ENCODE data around the gene KLC1. TPM values are rescaled to one million over a fixed set of nuclear protein-coding genes. Genes with fewer than 3 reads are reported as not detected.

Gene KLC1
- total RNA-seq, 1 donor from 2014 or later = 162 TPM

- DNase-seq (ENCODE audit: low spot score) = no peak
These were observed 119.5 kb downstream of the KLC1 start for GRCh38 chr14:103748534-103748857.

- DNase-seq (ENCODE audit: low spot score) = no peak
These were observed 120.4 kb downstream of the KLC1 start for GRCh38 chr14:103749452-103749851.

- no peak for DNase-seq (ENCODE audit: low spot score)
These were observed 120.8 kb downstream of the KLC1 start for GRCh38 chr14:103749860-103750259.

Other genes with a start within 250 kb of the KLC1 start
- gene MARK3, start 243.8 kb upstream of the KLC1 start, total RNA-seq (ENCODE audit: insufficient read depth, low replicate concordance) = 62.1 TPM
- gene CKB, start 106.4 kb upstream of the KLC1 start, total RNA-seq (ENCODE audit: insufficient read depth, low replicate concordance) = 239 TPM
- 9.1 TPM for gene TRMT61A, start 100.0 kb upstream of the KLC1 start, total RNA-seq (ENCODE audit: insufficient read depth, low replicate concordance)
- 30.8 TPM for gene BAG5, start 66.6 kb upstream of the KLC1 start, total RNA-seq (ENCODE audit: insufficient read depth, low replicate concordance)
- gene COA8, start 66.3 kb upstream of the KLC1 start, total RNA-seq (ENCODE audit: insufficient read depth, low replicate concordance) = 29.6 TPM
- gene XRCC3, start 86.2 kb downstream of the KLC1 start, total RNA-seq (ENCODE audit: insufficient read depth, low replicate concordance) = 5.1 TPM
- gene ZFYVE21, start 86.6 kb downstream of the KLC1 start, total RNA-seq (ENCODE audit: insufficient read depth, low replicate concordance) = 55.6 TPM
- gene PPP1R13B, start 218.4 kb downstream of the KLC1 start, total RNA-seq (ENCODE audit: insufficient read depth, low replicate concordance) = 3.4 TPM

Measured in umbilical cord (tissue), 2 donors.